H1 (cell line): ENCODE results near the gene CD200. TPM values are rescaled to one million over a fixed set of nuclear protein-coding genes. Genes with fewer than 3 reads are reported as not detected.

Experiments
- CTCF ChIA-PET: fragments of 300-600 bp; sonication (Branson Sonifier 250); formaldehyde crosslinking; loops from one replicate; lab custom pipeline; 2021; ENCODE audit not compliant: partially characterized antibody; lab: Charles Lee
- POLR2A ChIA-PET: fragments of 300-600 bp; sonication (Branson Sonifier 250); formaldehyde crosslinking; loops from one replicate; lab custom pipeline; 2021; ENCODE audit warnings: inconsistent platforms; ENCODE audit not compliant: partially characterized antibody; lab: Charles Lee
- DNase-seq, 2 experiments: peaks; one replicate each; pipeline versions ENCODE4 v3.0.0 to v3.0.0-alpha.2; 2010 to 2022; ENCODE audit warnings: low spot score in 2 of 2, low read depth in 1 of 2, mixed read lengths in 1 of 2
- FAIRE-seq: peaks from 2 replicates; lab custom pipeline; 2011; peaks lifted over from hg19 to GRCh38; lab: Jason Lieb, UNC
- H2AFZ ChIP-seq: 2 replicates; pipeline ENCODE4 v1.8.1; 2012; ENCODE audit warnings: low read length, inconsistent platforms
- H2AK5ac ChIP-seq: 2 replicates; pipeline ENCODE4 v1.6.1; 2013; ENCODE audit warnings: low read depth, low read length
- H2BK120ac ChIP-seq: replicated peaks from 2 replicates; pipeline ENCODE3; 2013; ENCODE audit warnings: low read depth, low read length, inconsistent platforms
- H2BK12ac ChIP-seq: 2 replicates; pipeline ENCODE4 v1.6.1; 2013; ENCODE audit warnings: low read depth, low read length
- H2BK15ac ChIP-seq: 2 replicates; pipeline ENCODE4 v1.6.1; 2013; ENCODE audit warnings: low read length
- H2BK20ac ChIP-seq: 2 replicates; pipeline ENCODE4 v1.6.1; 2013; ENCODE audit warnings: low read length
- H2BK5ac ChIP-seq: 2 replicates; pipeline ENCODE4 v1.6.1; 2013; ENCODE audit warnings: low read depth, low read length
- H3K14ac ChIP-seq: 2 replicates; pipeline ENCODE4 v1.6.1; 2013; ENCODE audit warnings: inconsistent platforms; ENCODE audit not compliant: insufficient read length
- H3K18ac ChIP-seq: 2 replicates; pipeline ENCODE4 v1.6.1; 2013; ENCODE audit warnings: low read length; ENCODE audit errors: extremely low read depth
- H3K23ac ChIP-seq: 2 replicates; pipeline ENCODE4 v1.6.1; 2013; ENCODE audit warnings: inconsistent platforms; ENCODE audit not compliant: insufficient read length
- H3K23me2 ChIP-seq: 2 replicates; pipeline ENCODE4 v1.6.1; 2013; ENCODE audit warnings: low read depth, low read length
- H3K27ac ChIP-seq: 2 replicates; pipeline ENCODE4 v1.6.1; 2011; ENCODE audit warnings: low read depth, low read length, inconsistent platforms
- H3K27me3 ChIP-seq, 4 experiments: replicated peaks in 1 of 4; 1 replicate in 1 of 4; 2 replicates in 3 of 4; pipeline versions ENCODE4 v1.6.1 to v1.8.1; 2011 to 2013; ENCODE audit warnings: low read length in 3 of 4, mild to moderate bottlenecking in 3 of 4, inconsistent platforms in 2 of 4, mixed read lengths in 2 of 4, moderate library complexity in 1 of 4; ENCODE audit not compliant: control insufficient read depth in 3 of 4, insufficient read depth in 3 of 4; ENCODE audit errors: extremely low read depth in 1 of 4
- H3K36me3 ChIP-seq, 4 experiments: 2 replicates each; pipeline versions ENCODE4 v1.6.1 to v1.8.1; 2011 to 2013; ENCODE audit warnings: mild to moderate bottlenecking in 4 of 4, low read length in 3 of 4, moderate library complexity in 2 of 4, control low read depth in 1 of 4, inconsistent platforms in 1 of 4; ENCODE audit not compliant: insufficient read depth in 4 of 4, control insufficient read depth in 2 of 4
- H3K4ac ChIP-seq: replicated peaks from 2 replicates; pipeline ENCODE3; 2013; ENCODE audit warnings: low read length, low read depth, mixed read lengths, inconsistent platforms; ENCODE audit not compliant: insufficient read length
- H3K4me1 ChIP-seq, 4 experiments: replicated peaks in 1 of 4; 1 replicate in 1 of 4; 2 replicates in 3 of 4; pipeline versions ENCODE4 v1.6.1 to v1.8.1; 2011 to 2013; ENCODE audit warnings: low read length in 3 of 4, inconsistent platforms in 2 of 4, mixed read lengths in 1 of 4; ENCODE audit not compliant: insufficient read depth in 4 of 4, control insufficient read depth in 3 of 4
- H3K4me2 ChIP-seq, 2 experiments: 2 replicates each; pipeline versions ENCODE4 v1.6.1 to v1.8.1; 2011 to 2013; ENCODE audit warnings: low read depth in 2 of 2, low read length in 2 of 2, control low read depth in 1 of 2, inconsistent platforms in 1 of 2, mild to moderate bottlenecking in 1 of 2; ENCODE audit not compliant: insufficient read depth in 1 of 2
- H3K4me3 ChIP-seq, 4 experiments: fragments of 200-600, 300-600 bp in 1 of 4; sonication (generic), shearing (Covaris generic), sonication (Bioruptor Twin) in 1 of 4; 2 replicates each; pipeline versions ENCODE4 v1.5.1 to v1.8.1; 2011 to 2016; ENCODE audit warnings: low read length in 4 of 4, low read depth in 3 of 4, control low read depth in 2 of 4, inconsistent platforms in 2 of 4, mild to moderate bottlenecking in 2 of 4, mixed read lengths in 1 of 4, moderate library complexity in 1 of 4; ENCODE audit not compliant: insufficient read depth in 2 of 4; ENCODE audit errors: extremely low read depth in 1 of 4
- H3K56ac ChIP-seq: replicated peaks from 2 replicates; pipeline ENCODE3; 2013; ENCODE audit warnings: low read depth, mild to moderate bottlenecking, mixed read lengths, low read length, inconsistent platforms; ENCODE audit not compliant: insufficient read length
- H3K79me1 ChIP-seq: 2 replicates; pipeline ENCODE4 v1.6.1; 2013; ENCODE audit warnings: low read depth, low read length, control low read depth
- H3K79me2 ChIP-seq, 2 experiments: 2 replicates each; pipeline versions ENCODE4 v1.6.1 to v1.8.1; 2012 to 2013; ENCODE audit warnings: low read length in 2 of 2, mild to moderate bottlenecking in 2 of 2, inconsistent platforms in 1 of 2; ENCODE audit not compliant: insufficient read depth in 2 of 2, control insufficient read depth in 1 of 2
- H3K9ac ChIP-seq, 4 experiments: replicated peaks in 1 of 4; 1 replicate in 1 of 4; 2 replicates in 3 of 4; pipeline versions ENCODE4 v1.6.1 to v1.8.1; 2011 to 2013; ENCODE audit warnings: low read depth in 3 of 4, low read length in 3 of 4, control low read depth in 2 of 4, mild to moderate bottlenecking in 2 of 4, moderate library complexity in 2 of 4, inconsistent platforms in 1 of 4; ENCODE audit errors: extremely low read depth in 1 of 4
- H3K9me3 ChIP-seq, 2 experiments: 2 replicates each; pipeline versions ENCODE4 v1.6.1 to v1.8.1; 2012 to 2013; ENCODE audit warnings: mild to moderate bottlenecking in 2 of 2, moderate library complexity in 2 of 2, control low read depth in 1 of 2, inconsistent platforms in 1 of 2, low read depth in 1 of 2, low read length in 1 of 2, mixed read lengths in 1 of 2; ENCODE audit not compliant: insufficient read depth in 2 of 2
- H4K20me1 ChIP-seq, 2 experiments: replicated peaks in 1 of 2; 2 replicates each; pipeline versions ENCODE3 to v1.8.1; 2011 to 2013; ENCODE audit warnings: inconsistent platforms in 2 of 2, low read length in 2 of 2, mild to moderate bottlenecking in 1 of 2; ENCODE audit not compliant: insufficient read depth in 2 of 2, control insufficient read depth in 1 of 2
- H4K5ac ChIP-seq: 2 replicates; pipeline ENCODE4 v1.6.1; 2013; ENCODE audit warnings: low read length, low read depth, mixed read lengths, inconsistent platforms; ENCODE audit not compliant: insufficient read length
- H4K8ac ChIP-seq: 2 replicates; pipeline ENCODE4 v1.8.0; 2013; ENCODE audit warnings: mild to moderate bottlenecking, moderate library complexity, low read length, inconsistent platforms; ENCODE audit not compliant: insufficient read depth; ENCODE audit errors: extremely low read depth
- H4K91ac ChIP-seq: replicated peaks from 2 replicates; pipeline ENCODE3; 2013; ENCODE audit warnings: low read length, mixed read lengths, inconsistent platforms; ENCODE audit not compliant: insufficient read length
- BRCA1 ChIP-seq: IDR thresholded peaks from 2 replicates; pipeline ENCODE4 v1.6.1; 2012; ENCODE audit warnings: low read depth, low read length, improper control_type of control experiment
- JUND ChIP-seq: IDR thresholded peaks from 2 replicates; pipeline ENCODE4 v1.6.1; 2011; ENCODE audit warnings: mild to moderate bottlenecking, improper control_type of control experiment, low read length
- NRF1 ChIP-seq: IDR thresholded peaks from 2 replicates; pipeline ENCODE4 v1.6.1; 2011; ENCODE audit warnings: mild to moderate bottlenecking, low read depth, low read length, improper control_type of control experiment
- POLR2AphosphoS5 ChIP-seq: IDR thresholded peaks from 2 replicates; pipeline ENCODE4 v1.6.1; 2011; ENCODE audit warnings: low read depth, low read length
- WGBS, 2 experiments: shearing (Covaris generic) in 1 of 2; methylation state at CpG; one replicate each; pipeline versions ENCODE4 v1.1.6 to v1.1.7; 2013 to 2015; ENCODE audit warnings: low lambda C conversion rate in 2 of 2, mixed read lengths in 2 of 2, inconsistent platforms in 1 of 2, low coverage in 1 of 2, missing lambda C conversion rate in 1 of 2; ENCODE audit not compliant: insufficient replicate concordance in 2 of 2, insufficient coverage in 1 of 2, insufficient read length in 1 of 2; ENCODE audit errors: extremely low coverage in 1 of 2, missing lambda C conversion rate in 1 of 2; 5-methylcytosine and 5-hydroxymethylcytosine counted together
- polyA plus RNA-seq, 7 experiments: library from polyadenylated mRNA; depleted of rRNA in 3 of 7; stranded (reverse) in 5 of 7; unstranded in 2 of 7; fragments of >200 nt in 5 of 7; fragments of 200-250 nt in 2 of 7; gene quantifications; 1 replicate in 5 of 7; 2 replicates in 1 of 7; 4 replicates in 1 of 7; pipeline versions ENCODE4 v1.2.1 to v1.2.3, GENCODE V29; 2011 to 2013; ENCODE audit warnings: missing spikeins in 2 of 7, mixed read lengths in 2 of 7
- total RNA-seq: library from RNA; stranded (reverse); fragmentation: NEBNext Ultra II Directional; extraction: Animal tissue kit (Norgen Biotek cat#: 25700); gene quantifications from 2 replicates; pipeline ENCODE4 v1.2.1, GENCODE V29; 2021

The CD200 gene
- total and polyA plus RNA-seq, 2 of the 8 experiments (the other 6 are each of a cell fraction or from before 2014, with no cell fraction given): 45.8 to 50.2 TPM

DNA sequence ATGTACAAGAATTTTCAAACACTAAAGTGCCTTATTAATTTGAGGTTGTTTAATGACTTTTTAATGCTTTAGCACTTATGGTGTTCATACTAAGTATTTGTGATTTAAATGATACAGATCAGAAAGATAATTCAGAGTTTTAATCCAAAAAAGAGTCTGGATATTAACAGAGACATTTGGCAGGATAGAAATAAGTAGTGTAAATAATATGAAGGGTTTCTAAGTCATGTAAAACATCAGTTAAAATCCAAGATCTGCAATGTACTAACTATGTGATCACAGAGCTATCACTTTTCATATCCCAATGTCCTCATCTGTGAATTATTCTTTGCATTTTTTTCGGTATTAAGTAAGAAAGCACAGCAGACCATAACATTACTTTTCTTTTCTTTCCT is 62.9 kb downstream of the CD200 start:
- no peak overlapping the region for H3K18ac ChIP-seq
- H4K91ac ChIP-seq: no peak overlapping the region
- H3K4me3 ChIP-seq: no peak overlapping the region
- H3K27me3 ChIP-seq: no peaks in the 10 kb centered on the region
- no peak overlapping the region for H3K9ac ChIP-seq
- no peak overlapping the region for H3K27ac ChIP-seq
- no peak for TF ChIP-seq JUND
- TF ChIP-seq POLR2AphosphoS5: no peak
- TF ChIP-seq NRF1: no peak
- TF ChIP-seq BRCA1: no peak
- 0% methylated on average over 1 of the region's 1 CpG; no CpG with 5 or more reads in 1 of the 2 experiments for WGBS, 2 experiments
- no peak overlapping the region for H2BK15ac ChIP-seq
- H3K23ac ChIP-seq: no peak overlapping the region
- H2AK5ac ChIP-seq: no peak overlapping the region
- no peak overlapping the region for H3K4me2 ChIP-seq
- H3K56ac ChIP-seq: no peak overlapping the region
- H3K9me3 ChIP-seq: peaks cover 6 to 11% of the 10 kb centered on the region in 2 experiments; a peak in 3 of 4 replicates
- H3K79me2 ChIP-seq: no peaks in the 10 kb centered on the region
- ChIA-PET POLR2A (interaction anchor here (0.7 kb wide), 1 partner anchor 426 kb away, joined by 3 read pairs; no protein-coding TSS in a partner anchor), CTCF (interaction anchor here (1.0 kb wide), 1 partner anchor 10 kb away, joined by 3 read pairs; no protein-coding TSS in a partner anchor)
- no peaks in the 10 kb centered on the region for H3K23me2 ChIP-seq
- no peak overlapping the region for H4K8ac ChIP-seq
- H4K20me1 ChIP-seq: no peaks in the 10 kb centered on the region
- no peak overlapping the region for H2BK12ac ChIP-seq
- H3K14ac ChIP-seq: no peak overlapping the region
- peaks cover 0 to 3% (median 0%) of the 10 kb centered on the region in 4 experiments; a peak in 2 of 8 replicates for H3K36me3 ChIP-seq
- no peak overlapping the region for H2BK120ac ChIP-seq
- H2BK5ac ChIP-seq: no peak overlapping the region
- no peak overlapping the region for H4K5ac ChIP-seq
- H3K4ac ChIP-seq: no peak overlapping the region
- no peak overlapping the region for H2AFZ ChIP-seq
- peaks cover 5 to 23% (median 17%) of the 10 kb centered on the region in 4 experiments; a peak in 6 of 7 replicates for H3K4me1 ChIP-seq
- no peaks in the 10 kb centered on the region for H3K79me1 ChIP-seq
- no peak overlapping the region for H2BK20ac ChIP-seq
- FAIRE-seq (no peak), DNase-seq (no peak)
